KOPT-K1 (cell line): Measurements from ENCODE around the gene VPS41.

Experiments
- H3K27ac ChIP-seq: fragments of 200-600 bp; sonication (generic); 2 replicates; pipeline ENCODE4 v1.5.1; 2016; ENCODE audit warnings: antibody characterized with exemption, mild to moderate bottlenecking, low read depth, low read length; ENCODE audit not compliant: poor library complexity, severe bottlenecking
- H3K36me3 ChIP-seq: fragments of 200-600 bp; sonication (generic); 2 replicates; pipeline ENCODE4 v1.5.1; 2017; ENCODE audit warnings: antibody characterized with exemption, mild to moderate bottlenecking, low read length, moderate library complexity; ENCODE audit not compliant: insufficient read depth
- H3K9me3 ChIP-seq: fragments of 200-600 bp; sonication (generic); 2 replicates; pipeline ENCODE4 v1.5.1; 2017; ENCODE audit warnings: antibody characterized with exemption, low read length, mild to moderate bottlenecking; ENCODE audit not compliant: insufficient read depth, poor library complexity, severe bottlenecking

Gene VPS41

GRCh38 chr7:38727184-38727940 lies 181.6 kb downstream of the VPS41 start:
- Histone ChIP-seq H3K36me3 (peaks cover 9% of the 10 kb centered on the region; the same call in 1 of the 2 replicates), H3K27ac (no peak overlapping the region)

GRCh38 chr7:38723327-38723726 lies 185.7 kb downstream of the VPS41 start:
- no peak overlapping the region for H3K27ac ChIP-seq
- H3K9me3 ChIP-seq = no peaks in the 10 kb centered on the region
- peaks cover 17% of the 10 kb centered on the region; the same call in 1 of the 2 replicates for H3K36me3 ChIP-seq

More at GRCh38 chr7:38727184-38727940, 181.6 kb downstream of the VPS41 start:
- H3K9me3 ChIP-seq = no peaks in the 10 kb centered on the region

GRCh38 chr7:38716397-38716796 lies 192.6 kb downstream of the VPS41 start:
- Histone ChIP-seq H3K36me3 (no peaks in the 10 kb centered on the region), H3K27ac (no peak overlapping the region), H3K9me3 (peaks cover 8% of the 10 kb centered on the region)

- Histone ChIP-seq H3K36me3 (no peaks in the 10 kb centered on the region), H3K27ac (no peak overlapping the region), H3K9me3 (no peaks in the 10 kb centered on the region)
These were observed 199.9 kb downstream of the VPS41 start for GRCh38 chr7:38709123-38709522.

- H3K27ac ChIP-seq = no peak overlapping the region
These were observed 204.2 kb downstream of the VPS41 start for GRCh38 chr7:38704751-38705150.

GRCh38 chr7:38704041-38704547 lies 204.9 kb downstream of the VPS41 start:
- no peak overlapping the region for H3K27ac ChIP-seq

More at GRCh38 chr7:38704751-38705150, 204.2 kb downstream of the VPS41 start:
- H3K36me3 ChIP-seq = no peaks in the 10 kb centered on the region
- H3K9me3 ChIP-seq = no peaks in the 10 kb centered on the region

GRCh38 chr7:38703093-38703492 lies 205.9 kb downstream of the VPS41 start:
- no peaks in the 10 kb centered on the region for H3K9me3 ChIP-seq
- no peaks in the 10 kb centered on the region for H3K36me3 ChIP-seq
- no peak overlapping the region for H3K27ac ChIP-seq

More at GRCh38 chr7:38704041-38704547, 204.9 kb downstream of the VPS41 start:
- no peaks in the 10 kb centered on the region for H3K36me3 ChIP-seq
- no peaks in the 10 kb centered on the region for H3K9me3 ChIP-seq

GRCh38 chr7:38702002-38702535 lies 206.9 kb downstream of the VPS41 start:
- no peak overlapping the region for H3K27ac ChIP-seq
- H3K9me3 ChIP-seq = no peaks in the 10 kb centered on the region
- no peaks in the 10 kb centered on the region for H3K36me3 ChIP-seq

- H3K36me3 ChIP-seq = no peaks in the 10 kb centered on the region
- H3K27ac ChIP-seq = no peak overlapping the region
- no peaks in the 10 kb centered on the region for H3K9me3 ChIP-seq
These were observed 208.9 kb downstream of the VPS41 start for GRCh38 chr7:38700116-38700515.

- H3K36me3 ChIP-seq = no peaks in the 10 kb centered on the region
- no peak overlapping the region for H3K27ac ChIP-seq
- no peaks in the 10 kb centered on the region for H3K9me3 ChIP-seq
These were observed 209.5 kb downstream of the VPS41 start for GRCh38 chr7:38699471-38699870.

- H3K9me3 ChIP-seq = no peaks in the 10 kb centered on the region
- no peak overlapping the region for H3K27ac ChIP-seq
- no peaks in the 10 kb centered on the region for H3K36me3 ChIP-seq
These were observed 214.7 kb downstream of the VPS41 start for GRCh38 chr7:38694326-38694725.

- Histone ChIP-seq H3K36me3 (no peaks in the 10 kb centered on the region), H3K27ac (no peak overlapping the region), H3K9me3 (peaks cover 14% of the 10 kb centered on the region)
These were observed 222.1 kb downstream of the VPS41 start for GRCh38 chr7:38686888-38687287.

GRCh38 chr7:38685851-38686250 lies 223.1 kb downstream of the VPS41 start:
- Histone ChIP-seq H3K9me3 (peaks cover 14% of the 10 kb centered on the region), H3K27ac (no peak overlapping the region), H3K36me3 (no peaks in the 10 kb centered on the region)

GRCh38 chr7:38682606-38683005 lies 226.4 kb downstream of the VPS41 start:
- Histone ChIP-seq H3K36me3 (no peaks in the 10 kb centered on the region), H3K27ac (no peak overlapping the region), H3K9me3 (peaks cover 14% of the 10 kb centered on the region)

GRCh38 chr7:38681882-38682281 lies 227.1 kb downstream of the VPS41 start:
- Histone ChIP-seq H3K27ac (no peak overlapping the region), H3K36me3 (no peaks in the 10 kb centered on the region), H3K9me3 (peaks cover 14% of the 10 kb centered on the region)

GRCh38 chr7:38679419-38679818 lies 229.6 kb downstream of the VPS41 start:
- no peaks in the 10 kb centered on the region for H3K9me3 ChIP-seq
- H3K36me3 ChIP-seq = no peaks in the 10 kb centered on the region
- no peak overlapping the region for H3K27ac ChIP-seq
